ENCODE results near the gene UNC79. TPM values are rescaled to one million over a fixed set of nuclear protein-coding genes. Genes with fewer than 3 reads are reported as not detected.

Gene UNC79
- total RNA-seq, 1 donor from 2014 or later = 0.18 TPM

- no peaks in the 10 kb centered on the region for H3K9me3 ChIP-seq
- ATAC-seq (no peak), DNase-seq (no peak)
- TF ChIP-seq, protein P1, sequence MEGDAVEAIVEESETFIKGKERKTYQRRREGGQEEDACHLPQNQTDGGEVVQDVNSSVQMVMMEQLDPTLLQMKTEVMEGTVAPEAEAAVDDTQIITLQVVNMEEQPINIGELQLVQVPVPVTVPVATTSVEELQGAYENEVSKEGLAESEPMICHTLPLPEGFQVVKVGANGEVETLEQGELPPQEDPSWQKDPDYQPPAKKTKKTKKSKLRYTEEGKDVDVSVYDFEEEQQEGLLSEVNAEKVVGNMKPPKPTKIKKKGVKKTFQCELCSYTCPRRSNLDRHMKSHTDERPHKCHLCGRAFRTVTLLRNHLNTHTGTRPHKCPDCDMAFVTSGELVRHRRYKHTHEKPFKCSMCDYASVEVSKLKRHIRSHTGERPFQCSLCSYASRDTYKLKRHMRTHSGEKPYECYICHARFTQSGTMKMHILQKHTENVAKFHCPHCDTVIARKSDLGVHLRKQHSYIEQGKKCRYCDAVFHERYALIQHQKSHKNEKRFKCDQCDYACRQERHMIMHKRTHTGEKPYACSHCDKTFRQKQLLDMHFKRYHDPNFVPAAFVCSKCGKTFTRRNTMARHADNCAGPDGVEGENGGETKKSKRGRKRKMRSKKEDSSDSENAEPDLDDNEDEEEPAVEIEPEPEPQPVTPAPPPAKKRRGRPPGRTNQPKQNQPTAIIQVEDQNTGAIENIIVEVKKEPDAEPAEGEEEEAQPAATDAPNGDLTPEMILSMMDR (IDR thresholded peaks at IDR 0.05) = no peak
- H3K27ac ChIP-seq = no peak overlapping the region
- no peaks in the 10 kb centered on the region for H3K4me1 ChIP-seq
- intact Hi-C loops (cut with DNase I) = no loop called here
- no peak overlapping the region for H3K4me3 ChIP-seq
- peaks cover 26% of the 10 kb centered on the region for H3K27me3 ChIP-seq (ENCODE audit: low read depth)
- H3K36me3 ChIP-seq = no peaks in the 10 kb centered on the region
These were observed 274.9 kb downstream of the UNC79 start for GRCh38 chr14:93705513-93706156.

GRCh38 chr14:93706360-93706955, 275.7 kb downstream of the UNC79 start:
- intact Hi-C loops (cut with DNase I) = no loop called here
- H3K27ac ChIP-seq = no peak overlapping the region

DNA sequence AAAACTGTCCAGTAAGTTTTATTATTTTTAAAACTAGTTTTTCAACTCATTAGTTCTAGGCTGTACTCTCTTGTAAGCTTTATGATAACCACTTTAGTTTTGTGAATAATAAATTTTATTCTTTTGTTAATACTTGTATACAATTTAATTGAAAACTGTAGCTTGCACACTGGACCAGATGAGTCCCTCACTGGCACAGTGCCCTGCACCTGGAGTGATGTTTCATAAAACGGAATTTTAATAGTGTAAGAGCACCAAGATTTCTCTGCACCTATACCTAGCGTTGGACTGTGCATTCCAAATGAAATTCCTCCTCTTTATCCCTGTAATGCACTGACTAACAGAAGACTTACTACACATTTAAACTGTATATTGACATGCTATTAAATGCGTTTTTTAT, 276.7 kb downstream of the UNC79 start:
- no peaks in the 10 kb centered on the region for H3K4me1 ChIP-seq
- H3K36me3 ChIP-seq = no peaks in the 10 kb centered on the region
- intact Hi-C loops (cut with DNase I) = no loop called here
- no peaks in the 10 kb centered on the region for H3K9me3 ChIP-seq
- DNase-seq (no peak), ATAC-seq (no peak)
- H3K27ac ChIP-seq = no peak overlapping the region
- no peak overlapping the region for H3K4me3 ChIP-seq
- H3K27me3 ChIP-seq (ENCODE audit: low read depth) = peaks cover 17% of the 10 kb centered on the region
- TF ChIP-seq, protein P1 (IDR thresholded peaks at IDR 0.05) = no peak

More at GRCh38 chr14:93706360-93706955, 275.7 kb downstream of the UNC79 start:
- no peaks in the 10 kb centered on the region for H3K36me3 ChIP-seq
- TF ChIP-seq, protein P1 (IDR thresholded peaks at IDR 0.05) = no peak
- no peaks in the 10 kb centered on the region for H3K4me1 ChIP-seq
- ATAC-seq (no peak), DNase-seq (no peak)
- no peaks in the 10 kb centered on the region for H3K9me3 ChIP-seq
- H3K27me3 ChIP-seq (ENCODE audit: low read depth) = peaks cover 26% of the 10 kb centered on the region
- H3K4me3 ChIP-seq = no peak overlapping the region

GRCh38 chr14:93708311-93708734, 277.6 kb downstream of the UNC79 start:
- DNase-seq = no peak
- Histone ChIP-seq H3K27me3 (ENCODE audit: low read depth) (peaks cover 14% of the 10 kb centered on the region), H3K4me3 (no peak overlapping the region), H3K9me3 (no peaks in the 10 kb centered on the region), H3K4me1 (no peaks in the 10 kb centered on the region), H3K36me3 (no peaks in the 10 kb centered on the region), H3K27ac (no peak overlapping the region)
- intact Hi-C loops (cut with DNase I) = no loop called here
- ATAC-seq = no peak
- TF ChIP-seq, protein P1 (IDR thresholded peaks at IDR 0.05) = no peak

DNA sequence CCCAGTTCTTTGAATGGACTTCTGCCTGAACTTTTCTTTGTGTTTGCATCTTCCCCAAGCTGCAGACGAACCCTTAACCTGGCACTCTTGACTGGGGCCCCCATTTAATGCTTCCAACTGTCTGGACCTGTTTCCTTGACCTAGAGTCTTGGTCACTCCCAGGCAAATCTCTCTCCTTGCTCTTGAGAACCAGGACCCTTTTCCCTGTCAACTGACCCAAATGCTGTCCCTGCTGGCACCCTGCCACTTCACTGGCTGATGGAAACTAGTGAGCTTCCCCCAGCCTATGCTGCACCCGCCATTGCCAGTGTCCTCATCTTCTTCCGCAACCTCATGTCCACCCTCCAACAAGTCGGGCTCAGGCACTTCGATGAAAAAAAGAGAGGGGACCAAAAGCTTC, 278.1 kb downstream of the UNC79 start:
- ATAC-seq (no peak), DNase-seq (no peak)
- Histone ChIP-seq H3K36me3 (no peaks in the 10 kb centered on the region), H3K9me3 (no peaks in the 10 kb centered on the region), H3K27me3 (ENCODE audit: low read depth) (peaks cover 13% of the 10 kb centered on the region), H3K27ac (no peak overlapping the region), H3K4me3 (no peak overlapping the region), H3K4me1 (no peaks in the 10 kb centered on the region)
- intact Hi-C loops (cut with DNase I) = no loop called here
- TF ChIP-seq, protein P1 (IDR thresholded peaks at IDR 0.05) = no peak

Measured in lower lobe of right lung (tissue), 2 donors.